ENCODE results near the gene TCEAL5. TPM values are rescaled to one million over a fixed set of nuclear protein-coding genes. Genes with fewer than 3 reads are reported as not detected.
"Not testable (repeated sequence)": the region's sequence is repeated elsewhere in the genome, so short reads cannot be mapped to it uniquely, and the experiment has no call there.

TCEAL5 gene
- polyA plus RNA-seq, 1 donor from 2014 or later: 2.4 TPM

- Histone ChIP-seq H4K20me1 (ENCODE audit: insufficient read depth) (no peaks in the 10 kb centered on the region), H3K4me3 (ENCODE audit: low read length) (no peak overlapping the region), H3K4me2 (ENCODE audit: low read length) (no peak overlapping the region), H3K79me2 (replicated peaks; ENCODE audit: insufficient read depth, low read length) (no peaks in the 10 kb centered on the region), H3K27me3 (ENCODE audit: insufficient read depth, low read depth, low read length) (no peaks in the 10 kb centered on the region), H3F3A (ENCODE audit: insufficient read depth, low read length, poor library complexity, severe bottlenecking) (no peaks in the 10 kb centered on the region), H3K9me2 (ENCODE audit: insufficient read depth, low read length) (no peaks in the 10 kb centered on the region), H3K27ac (ENCODE audit: low read length) (no peak overlapping the region), H2AFZ (ENCODE audit: low read depth, low read length) (no peak overlapping the region), H3K9ac (ENCODE audit: low read length) (no peak overlapping the region), H3K36me3 (ENCODE audit: insufficient read depth, low read length) (no peaks in the 10 kb centered on the region), H3K9me3 (ENCODE audit: low read length) (no peaks in the 10 kb centered on the region)
- TF ChIP-seq CTCF (IDR thresholded peaks at IDR 0.05; ENCODE audit: poor library complexity, severe bottlenecking): no peak
- no peak for TF ChIP-seq SMC3 (conservative IDR thresholded peaks at IDR 0.05; ENCODE audit: poor library complexity)
- TF ChIP-seq EP300 (conservative IDR thresholded peaks at IDR 0.05; ENCODE audit: poor library complexity, severe bottlenecking): no peak
- TF ChIP-seq POLR2AphosphoS5 (IDR thresholded peaks at IDR 0.05): no peak
- no peak for TF ChIP-seq MXI1 (conservative IDR thresholded peaks at IDR 0.05; ENCODE audit: poor library complexity, severe bottlenecking)
- no peak for TF ChIP-seq EZH2 (IDR thresholded peaks at IDR 0.05; ENCODE audit: borderline replicate concordance, insufficient read depth, low read length, poor library complexity, severe bottlenecking)
- no peak for TF ChIP-seq REST (IDR thresholded peaks at IDR 0.05; ENCODE audit: borderline replicate concordance)
- no peak for TF ChIP-seq TAF1 (IDR thresholded peaks at IDR 0.05; ENCODE audit: low read depth)
- TF ChIP-seq RAD21 (conservative IDR thresholded peaks at IDR 0.05): no peak
Measured at GRCh38 chrX:103234869-103235268, 41.7 kb downstream of the TCEAL5 start.

GRCh38 chrX:103233263-103233662, 43.3 kb downstream of the TCEAL5 start:
- no peaks in the 10 kb centered on the region for H3K27me3 ChIP-seq (ENCODE audit: insufficient read depth, low read depth, low read length)
- no peaks in the 10 kb centered on the region for H4K20me1 ChIP-seq (ENCODE audit: insufficient read depth)
- H3F3A ChIP-seq (ENCODE audit: insufficient read depth, low read length, poor library complexity, severe bottlenecking): no peaks in the 10 kb centered on the region
- H3K4me3 ChIP-seq (ENCODE audit: low read length): no peak overlapping the region
- H3K36me3 ChIP-seq (ENCODE audit: insufficient read depth, low read length): no peaks in the 10 kb centered on the region
- H3K9me3 ChIP-seq (ENCODE audit: low read length): no peaks in the 10 kb centered on the region
- no peak overlapping the region for H3K27ac ChIP-seq (ENCODE audit: low read length)
- no peak overlapping the region for H3K4me2 ChIP-seq (ENCODE audit: low read length)
- no peak for TF ChIP-seq REST (IDR thresholded peaks at IDR 0.05; ENCODE audit: borderline replicate concordance)
- no peak for TF ChIP-seq MXI1 (conservative IDR thresholded peaks at IDR 0.05; ENCODE audit: poor library complexity, severe bottlenecking)
- no peak for TF ChIP-seq EP300 (conservative IDR thresholded peaks at IDR 0.05; ENCODE audit: poor library complexity, severe bottlenecking)
- no peak for TF ChIP-seq CTCF (IDR thresholded peaks at IDR 0.05; ENCODE audit: poor library complexity, severe bottlenecking)
- no peak for TF ChIP-seq EZH2 (IDR thresholded peaks at IDR 0.05; ENCODE audit: borderline replicate concordance, insufficient read depth, low read length, poor library complexity, severe bottlenecking)
- no peak for TF ChIP-seq TAF1 (IDR thresholded peaks at IDR 0.05; ENCODE audit: low read depth)
- TF ChIP-seq RAD21 (conservative IDR thresholded peaks at IDR 0.05): no peak
- TF ChIP-seq SMC3 (conservative IDR thresholded peaks at IDR 0.05; ENCODE audit: poor library complexity): no peak
- no peak for TF ChIP-seq POLR2AphosphoS5 (IDR thresholded peaks at IDR 0.05)
- no peak overlapping the region for H2AFZ ChIP-seq (ENCODE audit: low read depth, low read length)
- no peaks in the 10 kb centered on the region for H3K79me2 ChIP-seq (replicated peaks; ENCODE audit: insufficient read depth, low read length)
- no peaks in the 10 kb centered on the region for H3K9me2 ChIP-seq (ENCODE audit: insufficient read depth, low read length)
- H3K9ac ChIP-seq (ENCODE audit: low read length): no peak overlapping the region

DNA sequence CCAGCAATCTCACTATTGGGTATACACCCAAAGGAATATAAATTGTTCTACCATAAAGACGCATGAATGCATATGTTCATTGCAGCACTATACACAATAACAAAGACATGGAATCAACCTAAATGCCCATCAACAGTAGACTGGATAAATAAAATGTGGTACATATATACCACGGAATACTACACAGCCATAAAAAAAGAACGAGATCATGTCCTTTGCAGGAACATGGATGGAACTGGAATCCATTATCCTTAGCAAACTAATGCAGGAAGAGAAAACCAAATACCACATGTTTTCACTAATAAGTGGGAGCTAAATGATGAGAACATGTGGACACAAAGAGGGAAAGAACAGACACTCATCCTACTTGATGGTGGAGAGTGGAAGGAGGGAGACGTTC, 50.6 kb downstream of the TCEAL5 start:
- H4K20me1 ChIP-seq (ENCODE audit: insufficient read depth); H3K79me2 ChIP-seq (replicated peaks; ENCODE audit: insufficient read depth, low read length); H3K27me3 ChIP-seq (ENCODE audit: insufficient read depth, low read depth, low read length); H3K9me2 ChIP-seq (ENCODE audit: insufficient read depth, low read length); H3K9ac ChIP-seq (ENCODE audit: low read length); H2AFZ ChIP-seq (ENCODE audit: low read depth, low read length); H3K36me3 ChIP-seq (ENCODE audit: insufficient read depth, low read length); H3F3A ChIP-seq (ENCODE audit: insufficient read depth, low read length, poor library complexity, severe bottlenecking); H3K27ac ChIP-seq (ENCODE audit: low read length); H3K4me2 ChIP-seq (ENCODE audit: low read length); H3K4me3 ChIP-seq (ENCODE audit: low read length); H3K9me3 ChIP-seq (ENCODE audit: low read length): not testable (repeated sequence)

All from neural cell (in vitro differentiated cells).